GM23338 (cell line): ENCODE data around the gene RAP2A. TPM values are rescaled to one million over a fixed set of nuclear protein-coding genes. Genes with fewer than 3 reads are reported as not detected.

Experiments
- ATAC-seq: fragments of 200-7000 bp; cut with Tn5 transposase; 3 replicates; pipeline ENCODE4 v1.9.1; 2020
- DNase-seq: peaks from one replicate; pipeline ENCODE4 v3.0.0-alpha.2; 2015; ENCODE audit warnings: low spot score
- H2AFZ ChIP-seq: fragments of 200-600 bp; sonication (generic); 2 replicates; pipeline ENCODE4 v1.8.0; 2016; ENCODE audit warnings: antibody characterized with exemption, mild to moderate bottlenecking, moderate library complexity
- H3F3A ChIP-seq: fragments of 200-600 bp; sonication (generic); replicated peaks from 2 replicates; pipeline ENCODE4 v1.8.0; 2017; ENCODE audit warnings: antibody characterized with exemption, mixed run types, low read depth
- H3K27ac ChIP-seq: fragments of 200-600 bp; sonication (generic); 2 replicates; pipeline ENCODE4 v1.6.1; 2016; ENCODE audit warnings: low read depth
- H3K27me3 ChIP-seq: fragments of 200-600 bp; sonication (generic); 2 replicates; pipeline ENCODE4 v1.8.0; 2016; ENCODE audit warnings: mild to moderate bottlenecking, mixed run types, moderate library complexity; ENCODE audit not compliant: insufficient read depth
- H3K36me3 ChIP-seq: fragments of 200-600 bp; sonication (generic); 2 replicates; pipeline ENCODE4 v1.8.0; 2016; ENCODE audit warnings: mild to moderate bottlenecking; ENCODE audit not compliant: insufficient read depth
- H3K4me1 ChIP-seq: fragments of 200-600 bp; sonication (generic); 2 replicates; pipeline ENCODE4 v1.8.0; 2016; ENCODE audit warnings: mild to moderate bottlenecking, moderate library complexity; ENCODE audit not compliant: insufficient read depth
- H3K4me2 ChIP-seq: fragments of 200-600 bp; sonication (generic); 2 replicates; pipeline ENCODE4 v1.7.1; 2017; ENCODE audit warnings: mixed run types
- H3K4me3 ChIP-seq: fragments of 200-600 bp; sonication (generic); 2 replicates; pipeline ENCODE4 v1.6.1; 2016; ENCODE audit warnings: mixed run types
- H3K79me2 ChIP-seq: fragments of 200-600 bp; sonication (generic); replicated peaks from 2 replicates; pipeline ENCODE4 v1.8.0; 2017; ENCODE audit warnings: mild to moderate bottlenecking; ENCODE audit not compliant: insufficient read depth
- H3K9me2 ChIP-seq: fragments of 200-600 bp; sonication (generic); 2 replicates; pipeline ENCODE4 v1.8.0; 2017; ENCODE audit not compliant: insufficient read depth
- H4K20me1 ChIP-seq: fragments of 200-600 bp; sonication (generic); replicated peaks from 2 replicates; pipeline ENCODE4 v1.8.0; 2017; ENCODE audit warnings: mild to moderate bottlenecking; ENCODE audit not compliant: insufficient read depth
- H3K27ac Mint-ChIP-seq: 2 replicates; pipeline ENCODE4 v1.8.0; 2020; ENCODE audit warnings: inconsistent platforms, mild to moderate bottlenecking, moderate library complexity, mixed read lengths
- H3K27me3 Mint-ChIP-seq: 3 replicates; pipeline ENCODE4 v1.8.0; 2022; ENCODE audit warnings: low read depth, mild to moderate bottlenecking, moderate library complexity, mixed read lengths, inconsistent platforms; ENCODE audit not compliant: insufficient read depth, poor library complexity
- H3K36me3 Mint-ChIP-seq: 3 replicates; pipeline ENCODE4 v1.8.0; 2021; ENCODE audit warnings: low read depth, mild to moderate bottlenecking, inconsistent platforms, moderate library complexity, mixed read lengths
- H3K4me1 Mint-ChIP-seq: 3 replicates; pipeline ENCODE4 v1.8.0; 2020; ENCODE audit warnings: mild to moderate bottlenecking, inconsistent platforms, mixed read lengths
- H3K4me3 Mint-ChIP-seq: 3 replicates; pipeline ENCODE4 v1.8.0; 2021; ENCODE audit warnings: moderate library complexity, mild to moderate bottlenecking, inconsistent platforms, mixed read lengths
- H3K9me3 Mint-ChIP-seq: 3 replicates; pipeline ENCODE4 v1.8.0; 2020; ENCODE audit warnings: moderate library complexity, mild to moderate bottlenecking, inconsistent platforms, mixed read lengths
- CREB1 ChIP-seq: fragments of 250-450 bp; sonication (Bioruptor Pico); IDR thresholded peaks from 2 replicates; pipeline ENCODE4 v1.5.0; 2020; ENCODE audit warnings: low read depth, mild to moderate bottlenecking, moderate library complexity
- EZH2 ChIP-seq: fragments of 200-600 bp; sonication (generic); IDR thresholded peaks from one replicate; pipeline ENCODE4 v1.8.0; 2017; ENCODE audit warnings: antibody characterized with exemption, mild to moderate bottlenecking, low read depth; ENCODE audit not compliant: unreplicated experiment
- EZH2phosphoT487 ChIP-seq: fragments of 200-600 bp; sonication (generic); IDR thresholded peaks from one replicate; pipeline ENCODE4 v1.8.1; 2018; ENCODE audit warnings: antibody characterized with exemption; ENCODE audit not compliant: unreplicated experiment
- POLR2AphosphoS5 ChIP-seq: IDR thresholded peaks from 2 replicates; pipeline ENCODE4 v1.6.1; 2016; ENCODE audit warnings: antibody characterized with exemption, low read depth
- STAT1 ChIP-seq: IDR thresholded peaks from one replicate; pipeline ENCODE4 v1.6.1; 2016; ENCODE audit warnings: antibody characterized with exemption; ENCODE audit not compliant: unreplicated experiment
- ZNF331 ChIP-seq: fragments of 250-450 bp; sonication (Bioruptor Pico); IDR thresholded peaks from 2 replicates; pipeline ENCODE4 v1.5.0; 2020; ENCODE audit warnings: low read depth, mild to moderate bottlenecking, moderate library complexity
- polyA plus RNA-seq: library from polyadenylated mRNA; unstranded; fragments of >200 nt; fragmentation: Nextera tagmentation; extraction: Ambion mirVana; gene quantifications from 2 replicates; pipeline ENCODE4 v1.2.1, GENCODE V29; 2016
- total RNA-seq: library from RNA; depleted of rRNA; stranded (reverse); fragments of >200 nt; shearing (Covaris generic); gene quantifications from 2 replicates; pipeline ENCODE4 v1.2.3, GENCODE V29; 2014
- TF ChIP-seq, protein P1 (sequence below): IDR thresholded peaks from 2 replicates; pipeline ENCODE4 v1.6.1; 2016; ENCODE audit warnings: antibody characterized with exemption
- TF ChIP-seq, protein P2 (sequence below): IDR thresholded peaks from one replicate; pipeline ENCODE4 v1.6.1; 2018; ENCODE audit warnings: antibody characterized with exemption; ENCODE audit not compliant: unreplicated experiment

The RAP2A gene
- total and polyA plus RNA-seq, 2 experiments from 2014 or later = 10.4 to 35.3 TPM

DNA sequence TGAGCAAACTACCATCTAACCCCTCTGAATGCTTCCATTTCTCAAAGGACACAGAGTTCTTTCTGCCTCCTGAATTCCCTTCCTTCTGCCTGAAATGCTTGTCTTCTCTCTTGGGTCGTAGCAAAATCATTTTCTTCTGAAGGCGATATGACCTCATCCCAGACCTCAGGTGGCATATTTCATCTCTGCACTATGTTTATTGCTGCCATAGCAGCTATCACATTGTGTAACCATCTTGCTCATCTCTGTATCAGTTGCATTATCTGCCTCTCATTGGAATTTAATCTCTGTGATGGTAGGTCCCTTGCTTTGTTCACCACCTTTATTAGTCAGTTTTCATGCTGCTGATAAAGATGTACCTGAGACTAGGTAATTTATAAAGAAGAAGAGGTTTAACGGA is 32.5 kb upstream of the RAP2A start (continued):
- no peak for TF ChIP-seq POLR2AphosphoS5
- TF ChIP-seq, protein P1, sequence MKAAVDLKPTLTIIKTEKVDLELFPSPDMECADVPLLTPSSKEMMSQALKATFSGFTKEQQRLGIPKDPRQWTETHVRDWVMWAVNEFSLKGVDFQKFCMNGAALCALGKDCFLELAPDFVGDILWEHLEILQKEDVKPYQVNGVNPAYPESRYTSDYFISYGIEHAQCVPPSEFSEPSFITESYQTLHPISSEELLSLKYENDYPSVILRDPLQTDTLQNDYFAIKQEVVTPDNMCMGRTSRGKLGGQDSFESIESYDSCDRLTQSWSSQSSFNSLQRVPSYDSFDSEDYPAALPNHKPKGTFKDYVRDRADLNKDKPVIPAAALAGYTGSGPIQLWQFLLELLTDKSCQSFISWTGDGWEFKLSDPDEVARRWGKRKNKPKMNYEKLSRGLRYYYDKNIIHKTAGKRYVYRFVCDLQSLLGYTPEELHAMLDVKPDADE = no peak
- TF ChIP-seq EZH2phosphoT487 = no peak

DNA sequence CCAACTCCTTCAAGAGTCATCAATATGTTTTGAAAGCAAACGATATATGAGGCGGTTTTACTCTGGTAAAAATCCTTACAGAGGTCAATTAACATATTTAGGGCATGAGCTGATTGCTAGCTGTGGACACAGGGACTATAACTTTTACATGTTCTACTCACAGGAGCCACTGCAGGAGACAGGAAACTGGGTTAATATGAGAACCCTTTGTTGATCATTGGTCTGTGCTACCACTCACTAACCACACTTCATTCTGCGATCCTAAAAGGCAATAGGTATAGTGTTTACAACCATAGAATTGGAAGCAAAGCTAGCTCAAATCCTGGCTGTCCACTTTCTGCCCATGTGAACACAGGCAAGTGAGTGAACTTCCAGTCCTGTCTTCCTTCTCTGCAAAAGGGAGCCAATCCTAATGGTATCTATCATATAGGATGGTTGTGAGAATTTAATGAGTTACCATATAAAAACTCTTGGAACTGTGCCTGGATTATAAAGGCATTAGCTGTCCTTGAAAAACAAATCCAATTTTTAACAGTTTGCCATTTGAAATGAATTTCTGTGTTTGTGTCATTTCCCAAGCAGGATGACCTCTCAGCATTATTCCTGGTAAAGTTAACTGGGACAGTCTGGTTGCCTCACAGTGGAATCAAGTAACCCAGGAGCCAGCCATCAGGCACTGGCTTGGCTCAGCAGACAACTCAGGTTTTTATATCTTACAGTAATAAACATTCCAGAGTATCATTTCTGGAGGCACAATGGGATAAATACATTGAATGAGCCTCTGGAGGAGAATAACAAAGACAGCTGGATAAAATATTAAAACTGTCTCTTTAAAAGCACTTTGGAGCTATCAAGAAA is 29.8 kb upstream of the RAP2A start:
- Mint-ChIP-seq H3K4me1 (no peaks in the 10 kb centered on the region), H3K4me3 (no peak overlapping the region), H3K36me3 (no peaks in the 10 kb centered on the region), H3K27ac (no peak overlapping the region), H3K27me3 (no peaks in the 10 kb centered on the region), H3K9me3 (no peaks in the 10 kb centered on the region)
- no peaks in the 10 kb centered on the region for H3K4me1 ChIP-seq
- no peak overlapping the region for H3K27ac ChIP-seq
- no peaks in the 10 kb centered on the region for H4K20me1 ChIP-seq
- H3K79me2 ChIP-seq = no peaks in the 10 kb centered on the region
- ATAC-seq = no peak
- no peaks in the 10 kb centered on the region for H3K36me3 ChIP-seq
- no peaks in the 10 kb centered on the region for H3F3A ChIP-seq
- no peak overlapping the region for H3K4me3 ChIP-seq
- H3K27me3 ChIP-seq = no peaks in the 10 kb centered on the region
- TF ChIP-seq CREB1 (CRISPR knock-in tag) (no peak), EZH2phosphoT487 (no peak), STAT1 (no peak), ZNF331 (CRISPR knock-in tag) (no peak), EZH2 (no peak)
- TF ChIP-seq, protein P1 = no peak
- peaks cover 6% of the 10 kb centered on the region; the same call in 1 of the 2 replicates for H3K9me2 ChIP-seq
- no peak overlapping the region for H2AFZ ChIP-seq
- no peak overlapping the region for H3K4me2 ChIP-seq
- DNase-seq = no peak

DNA sequence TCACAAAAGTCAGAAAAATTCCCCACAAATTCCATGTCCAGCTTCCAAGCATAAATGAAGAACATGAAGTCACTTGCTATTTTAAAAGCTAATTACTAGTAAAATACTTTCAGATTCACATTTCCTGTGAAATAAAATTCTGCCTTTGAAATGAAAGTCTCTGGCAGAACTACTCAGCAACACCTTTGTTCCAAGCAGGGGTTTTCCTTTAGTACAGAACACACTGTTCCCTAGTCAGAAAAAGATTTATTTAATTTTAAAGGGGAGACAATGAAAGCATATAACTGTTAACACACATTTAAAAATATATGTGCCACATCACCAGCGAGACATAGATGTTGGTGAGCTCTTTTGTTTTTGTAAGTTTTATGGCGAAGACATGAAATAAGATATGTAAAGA is 26.4 kb upstream of the RAP2A start:
- no peaks in the 10 kb centered on the region for H3F3A ChIP-seq
- H3K4me2 ChIP-seq = no peak overlapping the region
- Mint-ChIP-seq H3K27ac (no peak overlapping the region), H3K36me3 (no peaks in the 10 kb centered on the region), H3K27me3 (no peaks in the 10 kb centered on the region), H3K4me1 (no peaks in the 10 kb centered on the region), H3K9me3 (no peaks in the 10 kb centered on the region), H3K4me3 (no peak overlapping the region)
- no peak overlapping the region for H3K27ac ChIP-seq
- no peaks in the 10 kb centered on the region for H4K20me1 ChIP-seq
- no peak overlapping the region for H2AFZ ChIP-seq
- no peak overlapping the region for H3K4me3 ChIP-seq
- peaks cover 5% of the 10 kb centered on the region; the same call in 1 of the 2 replicates for H3K9me2 ChIP-seq
- ATAC-seq (no peak), DNase-seq (no peak)
- no peaks in the 10 kb centered on the region for H3K36me3 ChIP-seq
- no peaks in the 10 kb centered on the region for H3K4me1 ChIP-seq
- H3K27me3 ChIP-seq = no peaks in the 10 kb centered on the region
- H3K79me2 ChIP-seq = no peaks in the 10 kb centered on the region
- TF ChIP-seq POLR2AphosphoS5 (no peak), STAT1 (no peak), CREB1 (CRISPR knock-in tag) (no peak)
- TF ChIP-seq, protein P2, sequence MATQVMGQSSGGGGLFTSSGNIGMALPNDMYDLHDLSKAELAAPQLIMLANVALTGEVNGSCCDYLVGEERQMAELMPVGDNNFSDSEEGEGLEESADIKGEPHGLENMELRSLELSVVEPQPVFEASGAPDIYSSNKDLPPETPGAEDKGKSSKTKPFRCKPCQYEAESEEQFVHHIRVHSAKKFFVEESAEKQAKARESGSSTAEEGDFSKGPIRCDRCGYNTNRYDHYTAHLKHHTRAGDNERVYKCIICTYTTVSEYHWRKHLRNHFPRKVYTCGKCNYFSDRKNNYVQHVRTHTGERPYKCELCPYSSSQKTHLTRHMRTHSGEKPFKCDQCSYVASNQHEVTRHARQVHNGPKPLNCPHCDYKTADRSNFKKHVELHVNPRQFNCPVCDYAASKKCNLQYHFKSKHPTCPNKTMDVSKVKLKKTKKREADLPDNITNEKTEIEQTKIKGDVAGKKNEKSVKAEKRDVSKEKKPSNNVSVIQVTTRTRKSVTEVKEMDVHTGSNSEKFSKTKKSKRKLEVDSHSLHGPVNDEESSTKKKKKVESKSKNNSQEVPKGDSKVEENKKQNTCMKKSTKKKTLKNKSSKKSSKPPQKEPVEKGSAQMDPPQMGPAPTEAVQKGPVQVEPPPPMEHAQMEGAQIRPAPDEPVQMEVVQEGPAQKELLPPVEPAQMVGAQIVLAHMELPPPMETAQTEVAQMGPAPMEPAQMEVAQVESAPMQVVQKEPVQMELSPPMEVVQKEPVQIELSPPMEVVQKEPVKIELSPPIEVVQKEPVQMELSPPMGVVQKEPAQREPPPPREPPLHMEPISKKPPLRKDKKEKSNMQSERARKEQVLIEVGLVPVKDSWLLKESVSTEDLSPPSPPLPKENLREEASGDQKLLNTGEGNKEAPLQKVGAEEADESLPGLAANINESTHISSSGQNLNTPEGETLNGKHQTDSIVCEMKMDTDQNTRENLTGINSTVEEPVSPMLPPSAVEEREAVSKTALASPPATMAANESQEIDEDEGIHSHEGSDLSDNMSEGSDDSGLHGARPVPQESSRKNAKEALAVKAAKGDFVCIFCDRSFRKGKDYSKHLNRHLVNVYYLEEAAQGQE = no peak
- TF ChIP-seq, protein P1 = no peak
